Caco-2 (cell line): ENCODE data around the gene RAB29. TPM values are rescaled to one million over a fixed set of nuclear protein-coding genes. Genes with fewer than 3 reads are reported as not detected.

ENCODE experiments used
- BruUV-seq: library from RNA; stranded (reverse); fragments of 400-500 nt; replicated peaks from 2 replicates; lab custom pipeline; 2021; lab: Mats Ljungman, UMichigan
- CTCF ChIA-PET: fragments of 300-600 bp; sonication (Branson Sonifier 250); formaldehyde crosslinking; loops from one replicate; lab custom pipeline; 2022; ENCODE audit warnings: antibody characterized with exemption; lab: Charles Lee
- POLR2A ChIA-PET: fragments of 300-600 bp; sonication (Branson Sonifier 250); formaldehyde crosslinking; loops from one replicate; lab custom pipeline; 2022; ENCODE audit warnings: antibody characterized with exemption; lab: Charles Lee
- DNase-seq, 2 experiments: peaks; one replicate each; pipeline versions ENCODE4 v3.0.0 to v3.0.0-alpha.2; 2020 to 2022
- H3K27me3 ChIP-seq: replicated peaks from 2 replicates; pipeline ENCODE4 v1.6.0; 2011; ENCODE audit warnings: low read length; ENCODE audit not compliant: control insufficient read depth, insufficient read depth
- H3K36me3 ChIP-seq: 2 replicates; pipeline ENCODE4 v1.5.1; 2011; ENCODE audit warnings: low read length; ENCODE audit not compliant: control insufficient read depth, insufficient read depth
- H3K4me1 ChIP-seq: fragments of 250-450 bp; sonication (Bioruptor Pico); 2 replicates; pipeline ENCODE4 v1.5.1; 2020; ENCODE audit warnings: mild to moderate bottlenecking
- H3K4me3 ChIP-seq: 2 replicates; pipeline ENCODE4 v1.5.1; 2011; ENCODE audit warnings: low read depth, mild to moderate bottlenecking, control low read depth, low read length
- H3K9me3 ChIP-seq: fragments of 250-450 bp; sonication (Bioruptor Pico); 2 replicates; pipeline ENCODE4 v1.5.1; 2020; ENCODE audit warnings: mild to moderate bottlenecking, moderate library complexity
- H3K27ac Mint-ChIP-seq: one replicate; pipeline ENCODE4 v1.8.0; 2022; ENCODE audit warnings: mixed read lengths; ENCODE audit not compliant: unreplicated experiment
- H3K27me3 Mint-ChIP-seq: one replicate; pipeline ENCODE4 v1.8.0; 2022; ENCODE audit warnings: mixed read lengths; ENCODE audit not compliant: insufficient read depth, unreplicated experiment
- H3K36me3 Mint-ChIP-seq: one replicate; pipeline ENCODE4 v1.8.0; 2022; ENCODE audit warnings: mild to moderate bottlenecking, mixed read lengths; ENCODE audit not compliant: insufficient read depth, unreplicated experiment
- H3K4me1 Mint-ChIP-seq: one replicate; pipeline ENCODE4 v1.8.0; 2022; ENCODE audit warnings: low read depth, mixed read lengths; ENCODE audit not compliant: unreplicated experiment
- H3K4me3 Mint-ChIP-seq: one replicate; pipeline ENCODE4 v1.8.0; 2022; ENCODE audit warnings: mild to moderate bottlenecking, moderate library complexity, mixed read lengths; ENCODE audit not compliant: unreplicated experiment
- H3K9me3 Mint-ChIP-seq: one replicate; pipeline ENCODE4 v1.8.0; 2022; ENCODE audit warnings: mixed read lengths; ENCODE audit not compliant: unreplicated experiment
- CTCF ChIP-seq, 2 experiments: fragments of 200-600 bp in 1 of 2; IDR thresholded peaks; 1 replicate in 1 of 2; 2 replicates in 1 of 2; pipeline versions ENCODE4 v1.5.1 to v1.8.0; 2011 to 2022; ENCODE audit warnings: antibody characterized with exemption in 1 of 2, control low read depth in 1 of 2, inconsistent platforms in 1 of 2, low read depth in 1 of 2, low read length in 1 of 2, mild to moderate bottlenecking in 1 of 2, moderate library complexity in 1 of 2; ENCODE audit not compliant: insufficient read depth in 1 of 2, severe bottlenecking in 1 of 2, unreplicated experiment in 1 of 2
- intact Hi-C: fragments of 100-400 bp; cut with micrococcal nuclease; formaldehyde crosslinking; loops from one replicate; pipeline ENCODE4 v1.10.0; 2022; ENCODE audit not compliant: unreplicated experiment
- total RNA-seq: library from RNA; stranded (reverse); gene quantifications from 2 replicates; pipeline ENCODE4 v1.2.3, GENCODE V29; 2022

The RAB29 gene
- total RNA-seq, 1 experiment from 2014 or later, result 11.0 TPM

DNA sequence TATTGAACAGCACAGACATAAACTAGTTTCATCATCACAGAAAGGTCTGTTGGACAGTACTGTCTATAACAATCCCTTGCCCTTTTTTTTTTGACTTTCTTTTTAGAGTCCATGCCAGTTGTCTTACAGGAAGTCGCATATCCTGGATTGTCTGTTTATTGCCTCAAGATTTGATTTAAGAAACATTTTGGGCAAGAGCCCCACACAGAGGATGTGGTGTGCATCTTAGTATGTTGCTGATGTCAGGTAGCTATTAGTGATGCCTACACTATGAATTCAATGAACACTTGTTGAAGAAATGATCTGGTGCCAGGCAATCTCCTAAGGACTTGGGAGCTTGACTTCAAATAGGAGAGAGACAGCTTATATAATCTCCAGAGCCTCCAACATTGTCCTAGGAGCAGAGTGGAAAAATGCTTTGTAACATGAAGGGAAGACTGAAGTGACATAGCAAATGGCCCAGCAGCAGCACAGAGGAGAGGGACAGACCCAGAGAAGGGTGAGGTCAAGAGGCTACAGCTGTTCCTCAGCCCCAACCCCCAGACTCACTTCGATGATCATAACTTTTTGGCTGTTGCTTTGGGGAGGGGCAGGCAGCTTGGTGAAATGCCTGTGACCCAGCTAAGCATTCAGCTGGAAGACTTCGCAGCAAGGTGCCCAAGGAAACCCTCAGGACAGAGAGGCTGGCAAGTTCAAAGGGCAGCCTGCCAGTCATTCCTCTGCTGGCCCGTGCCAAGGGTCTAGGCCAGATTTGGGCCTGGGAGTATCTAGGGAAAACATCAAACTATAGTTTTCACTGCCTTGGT, 7.5 kb upstream of the RAB29 start:
- BruUV-seq, result no TSS peak
- H3K9me3 ChIP-seq, result no peaks in the 10 kb centered on the region
- H3K4me1 ChIP-seq, result no peaks in the 10 kb centered on the region
- TF ChIP-seq CTCF (IDR thresholded peaks at IDR 0.05; ENCODE audit: insufficient read depth in 1 of 2, low read depth in 1 of 2, low read length in 1 of 2, severe bottlenecking in 1 of 2, unreplicated experiment in 1 of 2), result no peak
- no peaks in the 10 kb centered on the region for H3K4me1 Mint-ChIP-seq
- intact Hi-C loops, result no loop called here
- H3K27me3 Mint-ChIP-seq, result peaks cover 5% of the 10 kb centered on the region
- no peaks in the 10 kb centered on the region for H3K36me3 Mint-ChIP-seq
- H3K27me3 ChIP-seq, result no peaks in the 10 kb centered on the region
- CTCF ChIA-PET, result interaction anchor here (0.7 kb wide), 1 partner anchor 1111 kb away, joined by 4 read pairs; no protein-coding TSS in a partner anchor
- H3K27ac Mint-ChIP-seq, result no peak overlapping the region
- no peaks in the 10 kb centered on the region for H3K36me3 ChIP-seq
- DNase-seq, result no peak
- no peak overlapping the region for H3K4me3 Mint-ChIP-seq
- POLR2A ChIA-PET, result no interaction called here
- no peaks in the 10 kb centered on the region for H3K9me3 Mint-ChIP-seq
- no peak overlapping the region for H3K4me3 ChIP-seq

- no peak for TF ChIP-seq CTCF (IDR thresholded peaks at IDR 0.05; ENCODE audit: insufficient read depth in 1 of 2, low read depth in 1 of 2, low read length in 1 of 2, severe bottlenecking in 1 of 2, unreplicated experiment in 1 of 2)
- Mint-ChIP-seq H3K27me3 (peaks cover 5% of the 10 kb centered on the region), H3K9me3 (no peaks in the 10 kb centered on the region), H3K4me1 (no peaks in the 10 kb centered on the region), H3K27ac (no peak overlapping the region), H3K36me3 (no peaks in the 10 kb centered on the region), H3K4me3 (no peak overlapping the region)
- H3K36me3 ChIP-seq, result no peaks in the 10 kb centered on the region
- intact Hi-C loops, result no loop called here
- no peaks in the 10 kb centered on the region for H3K4me1 ChIP-seq
- no TSS peak for BruUV-seq
- no peak overlapping the region for H3K4me3 ChIP-seq
- ChIA-PET CTCF (no interaction called here), POLR2A (no interaction called here)
- H3K9me3 ChIP-seq, result no peaks in the 10 kb centered on the region
- DNase-seq, result no peak
- no peaks in the 10 kb centered on the region for H3K27me3 ChIP-seq
Observed at GRCh38 chr1:205780335-205780734, 5.1 kb upstream of the RAB29 start.

DNA sequence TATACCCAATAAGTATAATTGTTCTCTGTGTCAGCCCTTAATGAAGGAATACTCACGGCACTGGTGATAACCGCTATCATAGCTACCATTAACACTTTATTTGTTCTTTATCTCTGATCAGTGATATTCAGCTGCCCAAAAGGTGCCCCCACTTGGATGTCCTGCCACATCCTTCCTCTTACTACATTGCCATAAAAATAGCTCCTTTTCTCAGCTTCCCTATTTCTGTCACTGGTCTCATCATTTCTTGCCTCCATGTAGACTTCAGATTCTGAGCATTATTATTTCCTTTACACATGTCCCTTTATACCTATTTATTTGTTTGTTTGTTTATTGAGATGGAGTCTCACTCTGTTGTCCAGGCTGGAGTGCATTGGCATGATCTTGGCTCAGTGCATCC, 2.7 kb upstream of the RAB29 start:
- Mint-ChIP-seq H3K27ac (no peak overlapping the region), H3K9me3 (no peaks in the 10 kb centered on the region), H3K36me3 (no peaks in the 10 kb centered on the region), H3K4me1 (no peaks in the 10 kb centered on the region), H3K27me3 (peaks cover 5% of the 10 kb centered on the region), H3K4me3 (no peak overlapping the region)
- CTCF ChIA-PET, result no interaction called here
- no peaks in the 10 kb centered on the region for H3K36me3 ChIP-seq
- peaks cover 8% of the 10 kb centered on the region; the same call in 1 of the 2 replicates for H3K4me1 ChIP-seq
- intact Hi-C loops, result no loop called here
- POLR2A ChIA-PET, result no interaction called here
- no peaks in the 10 kb centered on the region for H3K9me3 ChIP-seq
- no peaks in the 10 kb centered on the region for H3K27me3 ChIP-seq
- no peak for DNase-seq
- H3K4me3 ChIP-seq, result no peak overlapping the region
- no peak for TF ChIP-seq CTCF (IDR thresholded peaks at IDR 0.05; ENCODE audit: insufficient read depth in 1 of 2, low read depth in 1 of 2, low read length in 1 of 2, severe bottlenecking in 1 of 2, unreplicated experiment in 1 of 2)
- BruUV-seq, result no TSS peak
